HepG2 (cell line): Measurements from ENCODE around the gene CCND1. TPM values are rescaled to one million over a fixed set of nuclear protein-coding genes. Genes with fewer than 3 reads are reported as not detected.
A peak's percentile ranks its signal among the peaks of the same experiment; 100 is the strongest.

Experiments used
- ATAC-seq: fragments of 200-7000 bp; cut with Tn5 transposase; 3 replicates; pipeline ENCODE4 v1.9.1; 2020; ENCODE audit warnings: mild to moderate bottlenecking, moderate library complexity
- BruUV-seq: library from RNA; stranded (reverse); fragments of 400-500 nt; replicated peaks from 2 replicates; lab custom pipeline; 2021; lab: Mats Ljungman, UMichigan
- CTCF ChIA-PET: fragments of 300-600 bp; formaldehyde crosslinking; extraction: SDS; loops from one replicate; lab custom pipeline; 2021; ENCODE audit warnings: low total read pairs, inconsistent platforms, low intra/inter-chr PET ratio; lab: Yijun Ruan, JAX
- POLR2A ChIA-PET: fragments of 350-600 bp; sonication (Branson Sonifier 250); formaldehyde crosslinking; loops from one replicate; lab custom pipeline; 2020; ENCODE audit warnings: antibody characterized with exemption, inconsistent platforms; lab: Yijun Ruan, JAX
- DNase-seq: peaks from one replicate; pipeline ENCODE4 v3.0.0-alpha.2; 2015; ENCODE audit warnings: low spot score
- FAIRE-seq: peaks from 3 replicates; lab custom pipeline; 2011; peaks lifted over from hg19 to GRCh38; lab: Jason Lieb, UNC
- H2AFZ ChIP-seq: one replicate; pipeline ENCODE4 v1.6.1; 2011; ENCODE audit warnings: low read length, inconsistent platforms
- H3K27ac ChIP-seq: fragments of 300-600 bp; 3 replicates; pipeline ENCODE4 v1.8.0; 2011; ENCODE audit warnings: mixed run types, mild to moderate bottlenecking, mixed read lengths, low read length, inconsistent platforms; ENCODE audit not compliant: insufficient read depth; ENCODE audit errors: extremely low read length
- H3K27me3 ChIP-seq, 2 experiments: fragments of 200-600 bp in 1 of 2; 2 replicates in 1 of 2; 3 replicates in 1 of 2; pipeline versions ENCODE4 v1.6.0 to v1.8.0; 2011; ENCODE audit warnings: low read length in 2 of 2, mild to moderate bottlenecking in 2 of 2, moderate library complexity in 2 of 2, inconsistent platforms in 1 of 2; ENCODE audit not compliant: insufficient read depth in 2 of 2, control insufficient read depth in 1 of 2
- H3K36me3 ChIP-seq, 2 experiments: fragments of 200-600 bp in 1 of 2; replicated peaks in 1 of 2; 2 replicates in 1 of 2; 3 replicates in 1 of 2; pipeline versions ENCODE4 v1.5.1 to v1.8.0; 2011; ENCODE audit warnings: low read length in 2 of 2, inconsistent platforms in 1 of 2; ENCODE audit not compliant: insufficient read depth in 2 of 2, control insufficient read depth in 1 of 2
- H3K4me1 ChIP-seq: 2 replicates; pipeline ENCODE4 v1.5.1; 2012; ENCODE audit warnings: low read length, inconsistent platforms; ENCODE audit not compliant: insufficient read depth
- H3K4me2 ChIP-seq: 2 replicates; pipeline ENCODE4 v1.6.0; 2011; ENCODE audit warnings: low read depth, low read length, inconsistent platforms
- H3K4me3 ChIP-seq, 3 experiments: fragments of 200-600 bp in 1 of 3; sonication (generic), shearing (Covaris generic) in 1 of 3; replicated peaks in 1 of 3; 2 replicates each; pipeline ENCODE4 v1.5.1; 2011 to 2016; ENCODE audit warnings: low read length in 3 of 3, inconsistent platforms in 2 of 3, low read depth in 2 of 3, mild to moderate bottlenecking in 2 of 3, control low read depth in 1 of 3, mixed read lengths in 1 of 3; ENCODE audit not compliant: insufficient read depth in 1 of 3
- H3K79me2 ChIP-seq: one replicate; pipeline ENCODE4 v1.6.1; 2011; ENCODE audit warnings: low read length, inconsistent platforms; ENCODE audit not compliant: insufficient read depth
- H3K9ac ChIP-seq: 2 replicates; pipeline ENCODE4 v1.6.0; 2011; ENCODE audit warnings: mild to moderate bottlenecking, low read depth, low read length, inconsistent platforms; ENCODE audit not compliant: insufficient read depth
- H3K9me3 ChIP-seq: 2 replicates; pipeline ENCODE4 v1.5.1; 2012; ENCODE audit warnings: mild to moderate bottlenecking, low read length
- H4K20me1 ChIP-seq: 2 replicates; pipeline ENCODE4 v1.6.0; 2011; ENCODE audit warnings: inconsistent platforms, mild to moderate bottlenecking, low read length, moderate library complexity; ENCODE audit not compliant: insufficient read depth
- AGO2 ChIP-seq: fragments of 200-400 bp; formaldehyde crosslinking; optimal IDR thresholded peaks from 2 replicates; pipeline ENCODE3; 2017; ENCODE audit warnings: mild to moderate bottlenecking, low read depth, low read length, moderate library complexity
- FOSL1 ChIP-seq: sonication (generic); formaldehyde crosslinking; IDR thresholded peaks from 2 replicates; pipeline ENCODE4 v1.9.0; 2021; ENCODE audit warnings: missing genetic modification reagents, borderline replicate concordance
- NONO ChIP-seq, 2 experiments: fragments of 450-650 bp in 1 of 2; sonication (generic) in 1 of 2; formaldehyde crosslinking in 1 of 2; IDR thresholded peaks in 1 of 2; conservative IDR thresholded peaks in 1 of 2; 2 replicates each; pipeline versions ENCODE4 v1.6.1 to v1.8.0; 2017 to 2022; ENCODE audit warnings: mild to moderate bottlenecking in 1 of 2, missing genetic modification reagents in 1 of 2, moderate library complexity in 1 of 2
- ZC3H13 ChIP-seq: sonication (generic); formaldehyde crosslinking; IDR thresholded peaks from 2 replicates; pipeline ENCODE4 v1.8.1; 2023; ENCODE audit warnings: mild to moderate bottlenecking, missing genetic modification reagents, moderate library complexity
- ZGPAT ChIP-seq: IDR thresholded peaks from 2 replicates; pipeline ENCODE4 v1.6.1; 2016; ENCODE audit warnings: mild to moderate bottlenecking
- ZNF354B ChIP-seq: sonication (generic); formaldehyde crosslinking; IDR thresholded peaks from 2 replicates; pipeline ENCODE4 v1.8.0; 2022; ENCODE audit warnings: mild to moderate bottlenecking, missing genetic modification reagents
- WGBS: methylation state at CpG from one replicate; pipeline ENCODE4 v1.1.6; 2017; ENCODE audit warnings: low lambda C conversion rate; 5-methylcytosine and 5-hydroxymethylcytosine counted together
- in situ Hi-C: cut with HindIII; loops from 2 replicates; pipeline ENCODE4 v1.10.0; 2017; ENCODE audit warnings: low pct_unique_long_range_greater_than_20kb; ENCODE audit not compliant: extremely low pct_ligation_motif_present
- intact Hi-C: fragments of 100-400 bp; cut with micrococcal nuclease; formaldehyde crosslinking; loops from one replicate; pipeline ENCODE4 v1.10.0; 2022; ENCODE audit not compliant: unreplicated experiment
- polyA plus RNA-seq, 8 experiments: library from polyadenylated mRNA; depleted of rRNA in 3 of 8; stranded (reverse) in 7 of 8; unstranded in 1 of 8; fragments of >200 nt; fragmentation: Illumina TruSeq in 4 of 8; extraction: Trizol in 4 of 8; gene quantifications; 2 replicates each; pipeline versions ENCODE4 v1.2.1 to v1.2.3, GENCODE V29; 2011 to 2016; ENCODE audit warnings: low read depth in 4 of 8, missing spikeins in 1 of 8, mixed read lengths in 1 of 8; ENCODE audit not compliant: insufficient read depth in 1 of 8
- total RNA-seq, 5 experiments: library from RNA; depleted of rRNA; stranded (reverse); fragments of >200 nt; fragmentation: Illumina TruSeq; extraction: Trizol; gene quantifications; 2 replicates each; pipeline ENCODE4 v1.2.3, GENCODE V29; 2016; ENCODE audit warnings: low read depth in 1 of 5
- TF ChIP-seq, protein P1 (sequence below): sonication (generic); formaldehyde crosslinking; IDR thresholded peaks from 2 replicates; pipeline ENCODE4 v1.5.1; 2020; ENCODE audit warnings: mild to moderate bottlenecking, missing genetic modification reagents, moderate library complexity
- TF ChIP-seq, protein P2 (sequence below): sonication (generic); formaldehyde crosslinking; IDR thresholded peaks from 2 replicates; pipeline ENCODE4 v1.4.0; 2020; ENCODE audit warnings: missing genetic modification reagents
- TF ChIP-seq, protein P3 (sequence below): sonication (generic); formaldehyde crosslinking; IDR thresholded peaks from 2 replicates; pipeline ENCODE4; 2020; ENCODE audit warnings: missing genetic modification reagents, mild to moderate bottlenecking, borderline replicate concordance

The CCND1 gene
- total and polyA plus RNA-seq, 2 of the 13 experiments (the other 11 are each of a cell fraction or from before 2014, with no cell fraction given), result 107 to 136 TPM

DNA sequence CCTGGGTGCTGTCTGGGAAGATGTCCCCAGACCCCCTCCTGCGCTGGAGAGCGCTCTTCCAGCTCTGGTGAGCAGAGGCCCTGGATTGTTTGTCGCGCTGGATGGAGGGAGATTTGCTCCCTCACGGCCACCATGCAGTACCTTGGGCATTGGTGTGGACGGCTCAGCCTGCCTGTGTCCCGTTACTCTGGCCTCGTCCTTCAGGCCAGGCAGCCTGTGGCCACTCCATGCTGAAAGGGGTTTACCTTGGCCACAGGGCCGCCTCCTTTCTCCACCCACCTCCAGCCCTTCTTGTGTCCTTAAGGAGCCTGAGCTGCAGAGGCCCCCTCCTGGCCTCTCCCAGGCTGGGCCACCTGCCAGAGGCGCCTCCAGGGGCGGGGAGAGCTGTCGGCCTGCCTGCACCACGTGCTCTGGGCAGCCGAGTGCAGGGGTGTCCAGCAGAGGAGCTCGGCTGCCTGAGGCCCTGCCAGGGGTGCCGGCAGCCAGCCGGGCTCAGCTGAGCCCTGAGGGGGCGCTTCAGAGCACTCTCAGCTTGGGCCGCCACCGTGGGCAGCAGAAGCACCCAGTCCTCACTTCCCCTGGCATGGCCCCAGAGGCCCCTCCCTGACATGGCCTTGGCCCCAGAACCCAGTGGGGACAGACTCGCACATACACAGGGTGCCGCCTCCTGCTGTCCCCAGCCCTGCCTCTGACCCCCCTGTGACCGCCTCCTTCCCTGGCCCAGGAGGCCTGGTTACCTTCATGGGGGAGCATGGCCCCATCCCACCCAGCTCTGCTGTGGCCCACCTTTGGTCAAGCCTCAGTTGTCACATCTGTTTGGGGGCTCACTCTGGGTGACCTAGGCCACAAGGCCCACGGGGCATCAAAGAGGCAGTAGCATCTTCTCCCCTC lies 3.4 kb downstream of the CCND1 start (continued):
- TF ChIP-seq, protein P1, sequence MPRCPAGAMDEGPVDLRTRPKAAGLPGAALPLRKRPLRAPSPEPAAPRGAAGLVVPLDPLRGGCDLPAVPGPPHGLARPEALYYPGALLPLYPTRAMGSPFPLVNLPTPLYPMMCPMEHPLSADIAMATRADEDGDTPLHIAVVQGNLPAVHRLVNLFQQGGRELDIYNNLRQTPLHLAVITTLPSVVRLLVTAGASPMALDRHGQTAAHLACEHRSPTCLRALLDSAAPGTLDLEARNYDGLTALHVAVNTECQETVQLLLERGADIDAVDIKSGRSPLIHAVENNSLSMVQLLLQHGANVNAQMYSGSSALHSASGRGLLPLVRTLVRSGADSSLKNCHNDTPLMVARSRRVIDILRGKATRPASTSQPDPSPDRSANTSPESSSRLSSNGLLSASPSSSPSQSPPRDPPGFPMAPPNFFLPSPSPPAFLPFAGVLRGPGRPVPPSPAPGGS (CRISPR knock-in tag), result peak; percentile 62; the same call in 1 of the 2 replicates
- peak; percentile 66 for TF ChIP-seq ZGPAT (CRISPR knock-in tag)
- TF ChIP-seq, all 625 proteins: peak for 197

GRCh38 chr11:69644962-69645675 lies 4.2 kb downstream of the CCND1 start:
- intact Hi-C loops, result loop anchor here (5.0 to 10.0 kb wide), 4 partner anchors 150 to 540 kb away; no protein-coding TSS in a partner anchor
- H3K27me3 ChIP-seq, result peaks cover 0 to 3% of the 10 kb centered on the region in 2 experiments; a peak in 1 of 5 replicates
- no peaks in the 10 kb centered on the region for H3K9me3 ChIP-seq
- 0 out of 2 replicates have a peak overlapping the region, but pooled peaks have one; percentile 95 for H3K9ac ChIP-seq
- H3K4me1 ChIP-seq, result peaks cover 35% of the 10 kb centered on the region
- H3K36me3 ChIP-seq, result peaks cover 31 to 58% of the 10 kb centered on the region in 2 experiments
- ChIA-PET POLR2A (interaction anchor here (0.7 to 5.5 kb wide), 12 partner anchors 10 to 514 kb away, joined by 3 to 40 read pairs (median 6); partner anchors contain the start of gene LTO1), CTCF (interaction anchor here (0.7 to 4.1 kb wide), 4 partner anchors 23 to 544 kb away, joined by 3 to 26 read pairs (median 16); no protein-coding TSS in a partner anchor)
- H2AFZ ChIP-seq, result no peak overlapping the region
- DNase-seq (no peak), ATAC-seq (no peak), FAIRE-seq (no peak)
- 97% methylated on average over 14 of the region's 20 CpGs for WGBS
- BruUV-seq, result no TSS peak
- H3K4me2 ChIP-seq, result peak overlapping the region; percentile 72; the same call in 1 of the 2 replicates
- TF ChIP-seq FOSL1 (no peak), AGO2 (peak; percentile 76), ZC3H13 (CRISPR knock-in tag) (peak; percentile 8; the same call in 1 of the 2 replicates), NONO (IDR thresholded peaks at IDR 0.05) (no peak), NONO (CRISPR knock-in tag; conservative IDR thresholded peaks at IDR 0.05) (peak; percentile 16; the same call in 1 of the 2 replicates), ZNF354B (CRISPR knock-in tag) (no peak)
- TF ChIP-seq, protein P2, sequence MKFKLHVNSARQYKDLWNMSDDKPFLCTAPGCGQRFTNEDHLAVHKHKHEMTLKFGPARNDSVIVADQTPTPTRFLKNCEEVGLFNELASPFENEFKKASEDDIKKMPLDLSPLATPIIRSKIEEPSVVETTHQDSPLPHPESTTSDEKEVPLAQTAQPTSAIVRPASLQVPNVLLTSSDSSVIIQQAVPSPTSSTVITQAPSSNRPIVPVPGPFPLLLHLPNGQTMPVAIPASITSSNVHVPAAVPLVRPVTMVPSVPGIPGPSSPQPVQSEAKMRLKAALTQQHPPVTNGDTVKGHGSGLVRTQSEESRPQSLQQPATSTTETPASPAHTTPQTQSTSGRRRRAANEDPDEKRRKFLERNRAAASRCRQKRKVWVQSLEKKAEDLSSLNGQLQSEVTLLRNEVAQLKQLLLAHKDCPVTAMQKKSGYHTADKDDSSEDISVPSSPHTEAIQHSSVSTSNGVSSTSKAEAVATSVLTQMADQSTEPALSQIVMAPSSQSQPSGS (CRISPR knock-in tag), result no peak
- TF ChIP-seq, protein P3, sequence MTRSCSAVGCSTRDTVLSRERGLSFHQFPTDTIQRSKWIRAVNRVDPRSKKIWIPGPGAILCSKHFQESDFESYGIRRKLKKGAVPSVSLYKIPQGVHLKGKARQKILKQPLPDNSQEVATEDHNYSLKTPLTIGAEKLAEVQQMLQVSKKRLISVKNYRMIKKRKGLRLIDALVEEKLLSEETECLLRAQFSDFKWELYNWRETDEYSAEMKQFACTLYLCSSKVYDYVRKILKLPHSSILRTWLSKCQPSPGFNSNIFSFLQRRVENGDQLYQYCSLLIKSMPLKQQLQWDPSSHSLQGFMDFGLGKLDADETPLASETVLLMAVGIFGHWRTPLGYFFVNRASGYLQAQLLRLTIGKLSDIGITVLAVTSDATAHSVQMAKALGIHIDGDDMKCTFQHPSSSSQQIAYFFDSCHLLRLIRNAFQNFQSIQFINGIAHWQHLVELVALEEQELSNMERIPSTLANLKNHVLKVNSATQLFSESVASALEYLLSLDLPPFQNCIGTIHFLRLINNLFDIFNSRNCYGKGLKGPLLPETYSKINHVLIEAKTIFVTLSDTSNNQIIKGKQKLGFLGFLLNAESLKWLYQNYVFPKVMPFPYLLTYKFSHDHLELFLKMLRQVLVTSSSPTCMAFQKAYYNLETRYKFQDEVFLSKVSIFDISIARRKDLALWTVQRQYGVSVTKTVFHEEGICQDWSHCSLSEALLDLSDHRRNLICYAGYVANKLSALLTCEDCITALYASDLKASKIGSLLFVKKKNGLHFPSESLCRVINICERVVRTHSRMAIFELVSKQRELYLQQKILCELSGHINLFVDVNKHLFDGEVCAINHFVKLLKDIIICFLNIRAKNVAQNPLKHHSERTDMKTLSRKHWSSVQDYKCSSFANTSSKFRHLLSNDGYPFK (CRISPR knock-in tag), result no peak
- peak overlapping the region in 1 of 3 experiments; percentile 11; a peak in 1 of 6 replicates for H3K4me3 ChIP-seq
- in situ Hi-C loops, result loop anchor here (5.0 to 25.0 kb wide), 3 partner anchors 208 to 353 kb away; partner anchors contain the start of gene MYEOV
- H4K20me1 ChIP-seq, result peaks cover 37% of the 10 kb centered on the region
- peak overlapping the region; percentile 87 for H3K27ac ChIP-seq
- peaks cover 40% of the 10 kb centered on the region for H3K79me2 ChIP-seq
